ENCODE results near the gene IL12RB2.

IL12RB2 gene, protein sequence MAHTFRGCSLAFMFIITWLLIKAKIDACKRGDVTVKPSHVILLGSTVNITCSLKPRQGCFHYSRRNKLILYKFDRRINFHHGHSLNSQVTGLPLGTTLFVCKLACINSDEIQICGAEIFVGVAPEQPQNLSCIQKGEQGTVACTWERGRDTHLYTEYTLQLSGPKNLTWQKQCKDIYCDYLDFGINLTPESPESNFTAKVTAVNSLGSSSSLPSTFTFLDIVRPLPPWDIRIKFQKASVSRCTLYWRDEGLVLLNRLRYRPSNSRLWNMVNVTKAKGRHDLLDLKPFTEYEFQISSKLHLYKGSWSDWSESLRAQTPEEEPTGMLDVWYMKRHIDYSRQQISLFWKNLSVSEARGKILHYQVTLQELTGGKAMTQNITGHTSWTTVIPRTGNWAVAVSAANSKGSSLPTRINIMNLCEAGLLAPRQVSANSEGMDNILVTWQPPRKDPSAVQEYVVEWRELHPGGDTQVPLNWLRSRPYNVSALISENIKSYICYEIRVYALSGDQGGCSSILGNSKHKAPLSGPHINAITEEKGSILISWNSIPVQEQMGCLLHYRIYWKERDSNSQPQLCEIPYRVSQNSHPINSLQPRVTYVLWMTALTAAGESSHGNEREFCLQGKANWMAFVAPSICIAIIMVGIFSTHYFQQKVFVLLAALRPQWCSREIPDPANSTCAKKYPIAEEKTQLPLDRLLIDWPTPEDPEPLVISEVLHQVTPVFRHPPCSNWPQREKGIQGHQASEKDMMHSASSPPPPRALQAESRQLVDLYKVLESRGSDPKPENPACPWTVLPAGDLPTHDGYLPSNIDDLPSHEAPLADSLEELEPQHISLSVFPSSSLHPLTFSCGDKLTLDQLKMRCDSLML

DNA sequence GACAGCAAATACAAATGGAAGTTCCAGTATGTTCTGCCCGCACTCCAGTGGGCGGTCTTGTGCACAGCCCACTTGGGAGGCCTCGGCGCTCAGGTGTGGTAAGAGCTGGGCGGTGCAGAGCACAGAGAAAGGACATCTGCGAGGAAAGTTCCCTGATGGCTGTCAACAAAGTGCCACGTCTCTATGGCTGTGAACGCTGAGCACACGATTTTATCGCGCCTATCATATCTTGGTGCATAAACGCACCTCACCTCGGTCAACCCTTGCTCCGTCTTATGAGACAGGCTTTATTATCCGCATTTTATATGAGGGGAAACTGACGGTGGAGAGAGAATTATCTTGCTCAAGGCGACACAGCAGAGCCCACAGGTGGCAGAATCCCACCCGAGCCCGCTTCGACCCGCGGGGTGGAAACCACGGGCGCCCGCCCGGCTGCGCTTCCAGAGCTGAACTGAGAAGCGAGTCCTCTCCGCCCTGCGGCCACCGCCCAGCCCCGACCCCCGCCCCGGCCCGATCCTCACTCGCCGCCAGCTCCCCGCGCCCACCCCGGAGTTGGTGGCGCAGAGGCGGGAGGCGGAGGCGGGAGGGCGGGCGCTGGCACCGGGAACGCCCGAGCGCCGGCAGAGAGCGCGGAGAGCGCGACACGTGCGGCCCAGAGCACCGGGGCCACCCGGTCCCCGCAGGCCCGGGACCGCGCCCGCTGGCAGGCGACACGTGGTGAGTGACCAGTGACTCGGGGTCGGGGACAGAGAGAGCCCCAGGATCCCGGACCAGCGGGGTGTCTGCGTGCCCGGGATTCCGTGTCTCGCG, at the start of gene IL12RB2:
Gene IL12RB2 (plus strand): TSS at position 623 of the 810 bp plus-strand sequence. CDS start 12,496 bp downstream, outside the sequence.
- DNase-seq: no peak

DNA sequence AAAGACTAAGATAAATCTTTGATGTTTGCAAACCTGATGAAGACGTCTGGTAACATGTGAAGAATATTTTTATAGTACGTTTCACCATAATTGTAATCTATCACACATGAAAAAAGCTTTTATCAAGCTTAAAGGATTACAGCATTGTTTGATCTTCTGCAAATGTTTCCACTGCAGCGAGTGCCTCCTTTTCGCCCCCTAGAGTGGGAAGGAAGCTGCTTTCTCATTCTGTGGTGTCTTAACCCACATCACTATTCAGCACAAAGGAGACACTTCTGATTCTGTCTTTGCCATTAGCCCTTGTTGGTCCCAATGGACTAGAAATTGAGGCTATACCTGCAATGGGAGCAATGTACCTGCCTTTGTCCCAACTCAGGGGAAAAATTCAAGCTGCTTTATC, 46.0 kb upstream of the IL12RB2 start:
- peak; percentile 18 for DNase-seq

GRCh38 chr1:67262735-67263134, 44.9 kb upstream of the IL12RB2 start:
- no peak for DNase-seq

DNA sequence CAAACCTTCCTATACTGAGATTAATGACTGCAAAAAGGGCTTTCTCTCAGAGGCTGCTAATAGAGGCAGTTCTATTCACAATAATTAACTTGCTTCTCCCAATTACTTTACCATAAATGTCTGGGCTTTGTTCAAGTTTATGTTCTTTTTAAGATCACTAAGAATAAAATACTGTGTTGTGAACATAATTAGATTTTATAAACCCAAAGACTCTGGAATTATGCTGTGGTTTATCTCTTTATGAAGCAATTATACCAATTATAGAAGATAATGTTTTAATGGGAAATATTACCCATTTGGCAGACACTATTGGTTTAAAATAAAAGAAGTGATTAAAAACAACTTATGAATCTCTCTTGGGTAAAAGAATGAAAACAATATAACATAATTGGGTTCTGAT, 43.5 kb upstream of the IL12RB2 start:
- no peak for DNase-seq

DNA sequence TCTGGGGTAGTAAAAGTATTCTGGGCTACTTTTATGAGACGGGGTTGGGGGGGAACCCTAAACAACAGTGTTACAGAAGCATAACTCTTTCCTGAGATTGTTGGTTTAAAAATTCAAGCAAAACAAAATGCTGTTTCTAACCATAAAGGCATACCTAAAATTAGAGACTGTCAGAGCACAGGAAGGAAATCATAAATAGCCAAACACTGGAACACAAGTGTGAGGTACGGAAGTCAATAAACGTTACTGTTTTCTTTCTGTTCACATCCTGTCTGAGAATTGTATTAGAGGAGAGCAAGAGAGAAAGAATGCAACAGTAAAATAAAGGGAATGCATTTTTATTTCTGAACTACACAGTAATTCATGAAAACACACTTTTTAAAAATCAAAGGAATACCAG, 42.8 kb upstream of the IL12RB2 start:
- no peak for DNase-seq

GRCh38 chr1:67269061-67269460, 38.6 kb upstream of the IL12RB2 start:
- no peak for DNase-seq

DNA sequence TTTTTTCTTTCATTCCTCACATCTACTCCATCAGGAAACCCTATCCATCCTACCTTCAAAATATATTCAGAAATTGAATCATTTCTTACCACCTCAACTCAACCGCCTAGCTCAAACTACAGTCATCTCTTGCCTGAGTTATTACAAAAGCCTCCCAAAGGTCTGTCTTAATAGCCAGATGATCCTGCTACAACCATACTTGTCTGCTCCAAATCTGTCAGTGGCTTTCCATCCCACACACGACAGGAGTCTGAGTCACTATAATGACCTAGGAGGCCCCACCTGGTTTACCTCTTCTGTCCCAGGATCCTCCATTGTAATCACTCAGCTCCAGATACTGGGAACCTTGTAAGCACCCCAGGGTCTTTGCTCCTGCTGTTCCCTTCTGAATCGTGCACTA, 37.1 kb upstream of the IL12RB2 start:
- no peak for DNase-seq

DNA sequence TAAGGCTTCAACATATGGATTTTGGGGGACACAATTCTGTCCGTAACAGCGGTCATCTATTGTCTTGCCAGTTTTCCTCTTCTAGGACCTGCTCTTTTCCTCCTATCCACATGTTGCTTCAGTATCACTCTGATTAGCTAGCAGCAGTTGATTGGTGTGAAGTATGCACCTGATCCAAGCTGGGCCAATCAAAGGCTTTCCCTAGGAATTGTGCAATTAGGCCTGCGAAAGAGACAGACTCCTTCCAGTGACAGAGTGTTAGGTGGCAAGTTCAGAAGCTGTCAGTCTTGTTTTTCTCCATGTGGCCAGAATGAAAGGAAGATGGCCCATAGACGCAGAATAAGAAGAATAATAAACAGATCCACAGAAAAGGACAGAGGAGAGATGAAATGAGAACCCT, 34.1 kb upstream of the IL12RB2 start:
- no peak for DNase-seq

DNA sequence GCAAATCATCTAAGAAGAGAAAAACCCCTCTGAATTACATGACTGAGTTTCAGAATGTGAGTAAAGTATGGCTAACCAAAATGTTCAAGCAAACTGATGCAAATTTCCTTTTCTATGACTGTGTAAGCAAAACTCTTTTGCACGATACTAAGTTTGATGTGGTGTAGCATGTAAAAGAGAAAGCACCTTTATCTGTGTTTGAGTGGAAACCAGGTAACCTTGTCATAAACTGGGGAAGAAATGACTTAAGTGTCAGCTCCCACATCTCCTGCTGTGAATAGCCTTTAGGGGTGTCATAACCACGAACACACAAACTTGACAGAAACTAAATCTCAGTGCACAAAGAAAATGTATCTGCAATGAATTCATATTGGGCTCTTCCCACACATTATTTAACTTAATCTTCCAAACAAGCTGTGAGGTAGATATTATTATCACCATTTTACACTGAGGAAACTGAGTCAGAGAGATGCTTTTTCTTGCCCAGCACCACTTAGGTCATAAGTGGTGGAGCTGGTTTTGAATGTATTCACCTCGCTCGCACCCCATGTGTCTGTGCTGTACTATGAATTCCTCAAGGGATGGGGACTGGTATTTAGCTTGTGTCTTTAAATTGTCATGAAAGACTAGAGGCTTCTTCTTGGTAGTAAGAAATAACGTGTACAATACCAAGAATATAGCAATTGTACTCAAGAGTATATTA, 32.9 kb upstream of the IL12RB2 start:
- no peak for DNase-seq

DNA sequence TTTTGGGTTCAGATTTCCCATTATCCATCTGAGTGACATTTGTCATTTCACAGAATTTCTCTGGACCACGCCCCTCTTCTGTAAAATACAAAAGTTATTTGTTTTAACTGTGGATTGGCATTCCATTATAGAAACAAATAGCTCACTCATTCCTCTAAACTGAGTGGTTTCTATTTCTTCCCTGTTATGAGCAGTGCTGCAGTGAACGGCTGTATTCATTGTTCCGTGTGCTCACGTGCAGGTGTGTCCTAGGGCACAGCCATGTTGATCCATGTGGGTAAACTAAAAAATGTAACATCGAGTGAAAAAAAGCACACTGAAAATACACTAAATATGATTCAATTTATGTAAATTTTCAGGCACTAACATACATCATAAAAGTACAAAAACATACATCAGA, 27.0 kb upstream of the IL12RB2 start:
- DNase-seq: no peak

GRCh38 chr1:67281244-67281643, 26.4 kb upstream of the IL12RB2 start:
- no peak for DNase-seq

DNA sequence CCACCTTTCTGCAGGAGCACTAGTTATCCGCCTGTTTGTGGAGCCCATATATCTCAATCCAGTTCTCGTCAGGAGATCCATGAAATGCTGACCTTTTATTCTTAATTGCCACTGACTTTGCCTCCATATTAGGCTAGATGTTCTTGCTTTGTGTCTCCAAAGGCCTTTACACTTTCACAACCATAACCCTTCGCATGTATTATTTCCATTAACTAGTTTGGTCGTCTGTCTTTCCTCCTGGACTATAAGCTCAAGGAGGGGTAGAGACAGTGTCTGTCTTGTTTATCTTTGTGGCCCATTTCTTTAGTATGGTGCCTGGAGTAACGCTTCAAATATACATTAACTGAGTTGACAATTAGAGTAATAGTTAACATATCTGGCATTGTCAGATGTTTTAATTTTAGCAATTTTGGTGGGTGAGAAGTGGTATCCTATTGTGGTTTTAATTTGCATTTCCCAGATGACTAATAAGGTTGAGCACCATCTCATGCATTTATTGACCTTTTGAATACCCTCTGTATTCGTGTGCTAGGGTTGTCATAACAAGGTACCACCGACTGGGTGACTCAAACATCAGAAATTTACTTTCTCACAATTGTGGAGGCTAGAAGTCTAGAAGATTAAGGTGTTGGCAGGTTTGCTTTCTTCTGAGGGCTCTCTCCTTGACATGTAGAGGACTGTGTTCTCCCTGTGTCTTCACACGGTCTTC, 21.7 kb upstream of the IL12RB2 start:
- no peak for DNase-seq

DNA sequence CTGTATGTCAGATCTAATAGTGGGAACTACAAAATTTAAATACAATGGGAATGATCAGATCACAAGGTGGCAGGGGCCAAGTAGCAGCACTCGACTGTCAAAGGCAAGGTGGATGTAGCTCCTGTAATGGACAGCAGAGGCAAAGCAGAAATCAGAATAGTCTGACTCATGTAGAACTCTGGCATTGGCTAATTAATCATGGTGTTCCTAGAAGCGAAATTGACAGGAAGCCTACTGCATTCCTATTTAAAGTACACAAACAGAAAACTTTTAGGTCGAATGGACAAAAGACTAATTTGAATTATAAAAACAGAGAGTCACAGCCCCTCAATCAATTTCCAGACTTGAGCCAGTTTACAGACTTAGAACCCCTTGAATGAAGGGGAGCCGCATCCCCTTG, 17.4 kb upstream of the IL12RB2 start:
- no peak for DNase-seq

DNA sequence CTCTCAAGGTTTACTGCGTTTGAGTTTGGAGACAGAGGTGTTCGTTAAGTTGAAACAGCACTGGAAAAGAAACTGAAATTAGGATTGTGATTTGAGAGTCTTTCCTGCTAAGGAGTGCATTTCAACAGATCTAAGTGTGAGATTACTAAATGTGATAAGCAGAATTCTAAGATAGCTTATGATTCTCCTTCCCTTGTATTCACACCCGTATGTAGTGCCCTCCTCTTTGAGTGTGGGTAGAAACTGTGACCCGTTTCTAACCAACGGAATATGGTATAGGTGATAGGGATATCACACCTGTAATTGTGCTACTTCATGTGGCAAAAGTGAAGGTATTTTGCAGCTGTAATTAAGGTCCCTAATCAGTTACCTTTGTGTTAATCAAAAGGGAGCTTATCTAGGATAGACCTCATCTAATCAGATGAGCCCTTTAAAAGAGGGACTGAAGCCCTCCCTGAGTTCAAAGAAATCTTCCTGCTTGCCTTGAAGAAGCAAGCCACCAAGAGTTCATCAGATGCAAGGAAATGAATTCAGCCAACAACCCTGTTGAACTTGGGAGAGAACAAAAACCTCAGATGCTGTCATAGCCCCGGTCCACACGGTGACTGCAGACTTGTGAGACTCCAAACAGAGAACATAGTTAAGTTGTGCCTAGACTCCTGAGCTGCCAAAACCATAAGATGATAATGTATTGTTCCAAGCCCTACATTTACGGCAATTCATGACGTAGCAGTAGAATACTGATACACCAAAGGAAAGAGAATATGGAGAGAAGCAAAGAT, 12.6 kb upstream of the IL12RB2 start:
- no peak for DNase-seq

DNA sequence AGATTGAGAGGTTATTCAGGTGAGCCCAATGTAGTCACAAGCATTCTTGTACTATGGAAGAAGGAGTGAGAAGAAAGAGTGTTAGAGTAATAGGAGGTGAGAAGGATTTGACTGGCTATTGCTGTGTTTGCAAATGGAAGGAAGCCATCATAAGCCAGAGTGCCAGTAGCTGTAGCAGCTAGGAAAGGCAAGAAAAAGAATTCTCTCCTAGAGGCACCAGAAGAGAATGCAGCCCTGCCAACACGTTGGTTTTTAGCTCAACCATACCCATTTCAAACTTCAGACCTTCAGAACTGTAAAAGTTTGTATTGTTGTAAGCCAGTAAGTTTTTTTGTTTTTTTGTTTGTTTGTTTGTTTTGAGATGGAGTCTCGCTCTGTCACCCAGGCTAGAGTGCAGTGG, 8.9 kb upstream of the IL12RB2 start:
- DNase-seq: no peak

- DNase-seq: no peak
These were observed 8.4 kb upstream of the IL12RB2 start for GRCh38 chr1:67299296-67299695.

GRCh38 chr1:67300561-67300960, 7.1 kb upstream of the IL12RB2 start:
- DNase-seq: no peak

- no peak for DNase-seq
These were observed 3.6 kb upstream of the IL12RB2 start for GRCh38 chr1:67304023-67304422.

DNA sequence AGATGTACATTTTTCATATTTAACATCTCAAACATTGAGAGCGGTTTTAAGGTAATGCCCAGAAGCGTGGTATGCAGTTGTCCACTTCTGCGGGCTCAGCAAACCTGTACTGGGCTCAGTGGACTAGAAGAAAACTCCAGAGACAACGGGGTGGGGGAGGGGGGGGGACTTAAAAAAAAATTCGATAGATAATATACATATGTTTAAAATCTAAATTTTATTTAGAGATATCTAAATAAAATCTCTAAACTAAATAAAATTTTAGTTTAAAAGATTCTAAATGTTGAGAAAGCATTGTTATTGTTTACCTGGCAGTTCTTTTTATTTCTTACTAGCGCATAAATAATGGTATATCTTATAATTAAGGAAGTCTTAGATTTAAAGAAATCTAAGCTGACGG, 1.1 kb upstream of the IL12RB2 start:
- no peak for DNase-seq

GRCh38 chr1:67308136-67308535, 463 bp downstream of the IL12RB2 start:
- DNase-seq: no peak

- DNase-seq: no peak
These were observed 4.9 kb downstream of the IL12RB2 start for GRCh38 chr1:67312615-67313014.
